BLaER1 treated with 17β-estradiol and CSF1 and Interleukin-3, amounts not matched to agents 10 nM and 100 nM (cell line): ENCODE data around the gene ZBTB39.
A peak's percentile ranks its signal among the peaks of the same experiment; 100 is the strongest.

Source experiments
- H3K27ac ChIP-seq, 11 experiments: shearing (Covaris generic); formaldehyde crosslinking; 2 replicates each; pipeline ENCODE4 v1.8.1; 2022
- H3K27me3 ChIP-seq, 11 experiments: shearing (Covaris generic); formaldehyde crosslinking; 2 replicates each; pipeline ENCODE4 v1.8.1; 2022
- H3K36me3 ChIP-seq, 11 experiments: shearing (Covaris generic); formaldehyde crosslinking; 2 replicates each; pipeline ENCODE4 v1.8.1; 2022
- H3K4me1 ChIP-seq, 10 experiments: shearing (Covaris generic); formaldehyde crosslinking; 2 replicates each; pipeline ENCODE4 v1.8.1; 2022
- H3K4me2 ChIP-seq, 11 experiments: shearing (Covaris generic); formaldehyde crosslinking; 2 replicates each; pipeline ENCODE4 v1.8.1; 2022
- H3K4me3 ChIP-seq, 10 experiments: shearing (Covaris generic); formaldehyde crosslinking; 2 replicates each; pipeline ENCODE4 v1.8.1; 2022
- H3K9ac ChIP-seq, 11 experiments: shearing (Covaris generic); formaldehyde crosslinking; 2 replicates each; pipeline ENCODE4 v1.8.1; 2022
- H3K9me3 ChIP-seq, 11 experiments: shearing (Covaris generic); formaldehyde crosslinking; replicated peaks in 1 of 11; 2 replicates each; pipeline ENCODE4 v1.8.1; 2022
- H4K20me1 ChIP-seq, 11 experiments: shearing (Covaris generic); formaldehyde crosslinking; 2 replicates each; pipeline ENCODE4 v1.8.1; 2022
- Cebpa-rat ChIP-seq, 11 experiments: shearing (Covaris generic); IDR thresholded peaks; 2 replicates each; pipeline ENCODE4 v1.8.1; 2022

ZBTB39 gene

DNA sequence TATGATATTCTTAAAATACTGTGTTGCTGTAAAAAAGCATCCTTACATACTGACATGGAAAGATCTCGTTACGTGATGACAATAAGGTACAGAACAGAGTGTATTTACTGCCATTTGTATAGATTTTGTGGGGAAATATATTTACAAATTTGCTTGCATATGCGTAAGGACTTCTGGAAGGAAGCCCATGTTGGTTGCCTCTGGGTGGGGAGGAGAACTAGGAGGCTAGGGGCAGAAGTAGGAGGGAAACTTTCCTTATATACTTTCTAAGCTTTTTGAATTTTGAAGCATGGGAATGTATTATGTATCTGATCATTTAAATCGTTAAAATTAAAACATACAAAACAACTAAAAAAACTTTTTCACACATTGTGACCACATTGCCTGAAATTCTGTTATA is 33.9 kb upstream of the ZBTB39 start:
- no peaks in the 10 kb centered on the region for H3K27me3 ChIP-seq

DNA sequence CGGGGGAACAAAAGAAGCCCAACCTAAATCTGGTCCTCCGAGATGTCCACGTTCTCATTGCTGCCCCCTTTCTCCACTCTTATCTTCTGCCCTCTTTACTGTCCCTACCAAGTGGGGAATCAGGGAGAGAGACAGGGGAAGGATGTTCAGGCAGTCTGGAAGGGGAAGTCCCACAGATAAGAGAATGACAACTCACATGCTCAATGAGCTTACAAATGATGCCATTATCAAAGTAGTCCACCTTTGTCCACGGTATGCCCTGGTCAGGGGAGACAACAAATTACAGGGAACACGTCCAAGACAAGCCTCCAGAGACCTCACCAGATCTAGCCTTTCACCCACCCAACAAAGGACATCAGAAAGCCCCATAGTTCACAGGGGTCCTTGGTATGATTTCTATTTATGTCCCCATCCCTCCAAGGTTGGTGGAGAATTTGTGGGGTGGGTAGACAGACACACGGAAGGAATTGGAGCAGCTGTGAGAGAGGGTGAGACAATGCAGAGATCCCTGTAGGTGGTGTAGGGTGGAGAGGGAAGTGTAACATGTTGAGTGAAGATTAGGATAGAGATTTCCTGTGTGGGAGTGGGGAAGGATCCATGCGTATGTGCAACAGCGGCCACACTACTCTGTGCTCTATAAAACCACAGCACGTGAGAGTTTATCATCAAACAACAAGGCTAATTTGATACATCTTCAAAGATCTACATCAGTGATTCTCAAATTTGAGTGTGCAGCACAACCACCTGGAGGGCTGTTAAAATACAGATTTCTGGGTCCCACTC is 32.9 kb upstream of the ZBTB39 start:
- Histone ChIP-seq H3K4me3 (no peak overlapping the region), H3K4me2 (peak overlapping the region in 3 of 11 experiments; percentile 6 to 47 (median 42); a peak in 4 of 22 replicates), H3K9me3 (no peaks in the 10 kb centered on the region), H3K9ac (no peak overlapping the region), H3K27me3 (no peaks in the 10 kb centered on the region), H3K4me1 (peaks cover 0 to 24% (median 4%) of the 10 kb centered on the region in 10 experiments; a peak in 9 of 20 replicates), H3K27ac (no peak overlapping the region), H4K20me1 (no peaks in the 10 kb centered on the region), H3K36me3 (no peaks in the 10 kb centered on the region)
- TF ChIP-seq Cebpa-rat (IDR thresholded peaks at IDR 0.05) = no peak

More for the DNA sequence above, 33.9 kb upstream of the ZBTB39 start:
- Histone ChIP-seq H3K9ac (no peak overlapping the region), H3K9me3 (no peaks in the 10 kb centered on the region), H3K4me2 (peak overlapping the region in 3 of 11 experiments; percentile 13 to 55 (median 36); a peak in 2 of 22 replicates), H3K36me3 (no peaks in the 10 kb centered on the region), H3K27ac (no peak overlapping the region), H4K20me1 (no peaks in the 10 kb centered on the region), H3K4me3 (no peak overlapping the region), H3K4me1 (peaks cover 0 to 24% (median 4%) of the 10 kb centered on the region in 10 experiments; a peak in 9 of 20 replicates)
- TF ChIP-seq Cebpa-rat (IDR thresholded peaks at IDR 0.05) = no peak

DNA sequence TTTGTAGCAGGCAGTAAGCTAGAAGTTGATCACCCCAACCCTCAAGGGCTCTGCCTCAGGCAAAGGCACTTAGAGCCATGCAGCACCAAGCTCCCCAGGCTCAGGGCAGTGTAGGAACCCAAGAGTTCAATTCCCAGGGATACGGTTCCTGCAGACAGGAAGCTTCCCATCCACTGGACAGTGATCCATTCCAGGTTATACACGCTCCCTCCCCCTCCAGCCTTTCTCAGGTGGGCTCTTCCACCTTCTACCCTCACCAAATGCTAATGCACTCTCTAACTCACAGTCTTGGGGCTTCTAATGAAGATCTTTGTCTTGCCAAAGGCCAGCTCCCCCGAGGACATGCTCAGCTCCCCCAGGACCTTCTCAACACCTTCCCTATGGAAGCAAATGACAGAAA is 30.9 kb upstream of the ZBTB39 start:
- H3K36me3 ChIP-seq = no peaks in the 10 kb centered on the region
- H3K9me3 ChIP-seq = no peaks in the 10 kb centered on the region
- H3K4me3 ChIP-seq = no peak overlapping the region
- no peak overlapping the region for H3K4me2 ChIP-seq
- no peaks in the 10 kb centered on the region for H3K27me3 ChIP-seq
- H3K9ac ChIP-seq = no peak overlapping the region
- H3K4me1 ChIP-seq = peaks cover 0 to 24% (median 4%) of the 10 kb centered on the region in 10 experiments; a peak in 9 of 20 replicates
- H3K27ac ChIP-seq = no peak overlapping the region
- no peak for TF ChIP-seq Cebpa-rat (IDR thresholded peaks at IDR 0.05)
- no peaks in the 10 kb centered on the region for H4K20me1 ChIP-seq

DNA sequence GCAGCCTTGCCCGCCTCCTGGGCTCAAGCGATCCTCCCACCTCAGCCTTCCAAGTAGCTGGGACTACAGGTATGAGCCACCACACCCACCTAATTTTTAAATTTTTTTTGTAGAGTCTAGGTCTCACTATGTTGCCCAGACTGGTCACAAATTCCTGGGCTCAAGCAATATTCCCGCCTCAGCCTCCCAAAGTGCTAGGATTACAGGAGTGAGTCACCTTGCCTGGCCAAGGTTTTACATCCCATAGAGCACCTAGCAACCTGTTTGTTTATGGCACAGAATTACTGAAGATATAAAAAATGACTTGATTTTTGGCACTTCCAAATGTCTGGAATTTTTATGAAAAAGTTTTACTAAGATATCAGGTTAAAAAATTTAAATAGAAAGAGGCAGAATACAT is 27.1 kb upstream of the ZBTB39 start:
- Histone ChIP-seq H3K9ac (no peak overlapping the region), H3K27me3 (no peaks in the 10 kb centered on the region), H3K36me3 (no peaks in the 10 kb centered on the region), H3K27ac (no peak overlapping the region), H3K4me1 (peaks cover 11 to 17% (median 13%) of the 10 kb centered on the region in 10 experiments), H3K4me3 (no peak overlapping the region), H3K9me3 (no peaks in the 10 kb centered on the region), H3K4me2 (no peak overlapping the region), H4K20me1 (no peaks in the 10 kb centered on the region)
- no peak for TF ChIP-seq Cebpa-rat (IDR thresholded peaks at IDR 0.05)

DNA sequence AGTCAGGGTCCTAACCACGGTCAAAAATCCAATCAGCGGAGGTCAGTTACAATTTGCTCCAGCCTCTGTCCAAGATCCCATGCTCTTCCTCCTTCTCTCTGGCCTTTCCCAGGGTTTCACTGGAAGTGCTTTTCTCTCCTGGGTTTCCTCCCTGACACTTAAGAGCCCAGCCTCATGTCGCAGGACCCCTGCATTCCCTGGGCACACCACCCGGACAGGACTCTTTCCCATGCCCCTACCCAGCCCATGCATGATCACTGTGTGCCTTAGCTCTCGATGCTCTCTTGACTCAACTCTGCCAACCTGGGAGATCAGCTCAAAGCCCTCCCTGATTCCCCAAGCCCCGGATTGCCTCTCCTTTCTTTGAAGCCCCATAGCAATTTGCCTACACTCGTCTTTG is 25.4 kb upstream of the ZBTB39 start:
- H3K27ac ChIP-seq = no peak overlapping the region
- H3K4me1 ChIP-seq = peaks cover 11 to 22% (median 16%) of the 10 kb centered on the region in 10 experiments
- no peaks in the 10 kb centered on the region for H3K36me3 ChIP-seq
- H3K9me3 ChIP-seq = no peaks in the 10 kb centered on the region
- peak overlapping the region in 7 of 11 experiments; percentile 37 to 60 (median 51); a peak in 10 of 22 replicates for H3K4me2 ChIP-seq
- H3K27me3 ChIP-seq = no peaks in the 10 kb centered on the region
- no peak overlapping the region for H3K9ac ChIP-seq
- H3K4me3 ChIP-seq = no peak overlapping the region
- no peak for TF ChIP-seq Cebpa-rat (IDR thresholded peaks at IDR 0.05)
- H4K20me1 ChIP-seq = no peaks in the 10 kb centered on the region

DNA sequence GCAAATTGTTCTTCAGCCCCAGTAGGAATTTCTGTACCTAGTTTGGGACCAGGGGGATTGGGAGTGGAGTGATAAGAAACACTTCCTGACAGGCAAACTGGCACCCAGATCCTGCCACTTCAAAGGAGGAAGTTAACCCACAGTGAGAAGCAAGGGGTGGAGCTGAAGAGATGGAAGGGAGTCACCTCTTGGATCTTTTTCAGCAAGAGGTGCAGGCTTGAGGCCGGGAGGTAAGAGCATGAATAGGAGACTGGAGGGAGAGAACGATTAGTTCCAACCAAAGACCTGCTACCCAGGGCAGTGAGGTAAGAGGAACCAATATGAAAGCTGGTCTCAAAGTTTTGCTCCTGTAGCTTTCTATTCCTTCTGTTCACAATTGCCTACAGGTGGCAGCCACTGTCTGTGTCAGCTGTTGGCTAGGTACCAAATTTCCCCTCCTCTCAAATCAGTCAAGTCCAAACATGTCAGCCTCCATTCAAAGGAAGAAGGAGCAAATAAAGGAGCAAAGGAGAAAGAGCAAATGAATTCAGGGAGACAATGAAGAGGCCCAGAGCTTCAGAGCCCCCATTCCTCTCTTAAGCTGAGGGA is 24.9 kb upstream of the ZBTB39 start:
- no peaks in the 10 kb centered on the region for H4K20me1 ChIP-seq
- H3K4me2 ChIP-seq = peak overlapping the region; percentile 37 to 60 (median 52)
- no peak for TF ChIP-seq Cebpa-rat (IDR thresholded peaks at IDR 0.05)

DNA sequence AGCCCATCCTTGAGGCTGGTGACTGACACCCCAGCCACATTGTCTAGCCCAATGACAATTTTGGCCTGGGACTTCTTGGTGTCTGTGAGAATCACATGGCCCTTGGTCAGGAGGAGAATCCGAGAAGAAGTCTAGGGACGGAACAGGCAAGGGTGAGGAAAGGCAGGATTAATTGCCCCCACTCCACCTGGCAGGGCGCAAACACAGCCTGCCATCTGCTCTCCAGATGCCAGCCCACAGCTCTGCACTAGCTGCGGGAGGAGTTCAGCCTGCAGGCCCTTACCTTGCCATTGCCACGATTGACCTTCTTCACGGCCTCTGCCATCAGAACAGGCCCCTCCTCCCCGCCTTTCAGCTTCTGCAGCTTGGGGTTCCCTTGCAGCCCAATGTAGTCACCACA is 23.1 kb upstream of the ZBTB39 start:
- Histone ChIP-seq H3K9me3 (no peaks in the 10 kb centered on the region), H4K20me1 (no peaks in the 10 kb centered on the region), H3K4me3 (no peak overlapping the region), H3K27me3 (no peaks in the 10 kb centered on the region), H3K9ac (no peak overlapping the region), H3K4me2 (no peak overlapping the region), H3K36me3 (no peaks in the 10 kb centered on the region), H3K4me1 (peaks cover 11 to 22% (median 16%) of the 10 kb centered on the region in 10 experiments), H3K27ac (no peak overlapping the region)
- no peak for TF ChIP-seq Cebpa-rat (IDR thresholded peaks at IDR 0.05)

More for the DNA sequence above, 24.9 kb upstream of the ZBTB39 start:
- H3K27me3 ChIP-seq = no peaks in the 10 kb centered on the region
- H3K4me1 ChIP-seq = peaks cover 11 to 22% (median 16%) of the 10 kb centered on the region in 10 experiments
- H3K9ac ChIP-seq = no peak overlapping the region
- no peak overlapping the region for H3K4me3 ChIP-seq
- H3K27ac ChIP-seq = peak overlapping the region in 2 of 11 experiments; percentile 25 to 40; a peak in 1 of 22 replicates
- H3K9me3 ChIP-seq = no peaks in the 10 kb centered on the region
- H3K36me3 ChIP-seq = no peaks in the 10 kb centered on the region

DNA sequence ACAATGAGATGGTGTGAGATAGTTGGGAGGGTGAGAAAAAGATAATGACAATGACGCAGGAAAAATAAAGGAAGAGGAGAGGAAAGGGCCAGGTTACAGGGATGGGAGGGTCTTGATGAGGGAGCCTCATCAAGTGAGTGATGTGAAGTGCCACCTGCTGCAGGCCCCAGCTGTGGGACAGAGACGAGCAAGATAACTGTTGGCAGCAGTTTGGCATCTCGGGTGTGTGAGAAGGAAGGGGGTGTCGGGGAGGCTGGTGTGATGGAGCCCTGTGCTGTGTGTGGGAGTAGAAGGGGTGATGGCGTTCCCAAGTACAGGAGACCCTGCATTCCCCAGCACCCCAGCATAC is 21.4 kb upstream of the ZBTB39 start:
- Histone ChIP-seq H3K9me3 (no peaks in the 10 kb centered on the region), H3K27me3 (no peaks in the 10 kb centered on the region), H3K4me3 (no peak overlapping the region), H3K4me2 (peak overlapping the region in 2 of 11 experiments; percentile 3 to 8; a peak in 1 of 22 replicates), H4K20me1 (no peaks in the 10 kb centered on the region), H3K36me3 (no peaks in the 10 kb centered on the region), H3K4me1 (peaks cover 11 to 22% (median 16%) of the 10 kb centered on the region in 10 experiments), H3K9ac (no peak overlapping the region), H3K27ac (no peak overlapping the region)
- no peak for TF ChIP-seq Cebpa-rat (IDR thresholded peaks at IDR 0.05)

DNA sequence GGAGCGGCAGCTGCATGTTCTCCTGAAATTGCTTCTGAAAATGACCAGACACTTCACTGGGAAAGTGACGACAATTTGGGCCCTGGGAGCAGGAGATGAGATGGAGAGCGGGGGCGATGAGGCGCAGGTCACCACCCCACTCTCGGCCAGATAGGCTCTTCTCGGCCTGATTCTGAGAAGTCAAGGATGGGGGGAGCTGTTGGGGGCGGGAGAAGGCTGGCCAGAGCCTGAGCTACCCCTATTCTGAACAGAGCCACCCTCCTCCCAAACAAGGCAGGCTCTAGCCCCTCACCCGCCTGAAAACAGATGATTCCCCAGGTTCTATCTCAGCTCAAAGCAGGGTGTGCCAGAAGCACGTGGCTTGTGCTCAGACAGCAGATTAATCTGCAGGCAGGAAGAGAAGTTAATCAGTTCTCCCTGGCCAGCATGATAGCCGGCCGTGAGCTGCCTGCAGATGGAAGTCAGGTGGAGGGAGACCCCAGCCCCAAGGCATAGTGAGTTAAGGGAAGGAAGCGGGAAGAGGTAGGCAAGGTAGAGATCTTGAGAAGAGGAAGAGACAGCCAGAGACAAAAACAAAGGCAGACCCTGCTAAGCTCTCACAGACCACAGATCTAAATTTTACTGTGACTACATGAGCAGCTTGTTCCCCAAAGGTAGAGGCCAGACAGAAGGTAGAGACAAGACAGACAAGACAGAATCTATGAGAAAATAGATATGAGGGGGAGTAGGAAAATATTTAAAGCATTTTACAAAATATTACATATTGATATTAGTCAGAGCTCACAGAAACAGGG is 20.9 kb upstream of the ZBTB39 start:
- no peaks in the 10 kb centered on the region for H3K27me3 ChIP-seq
- H3K4me1 ChIP-seq = peaks cover 11 to 22% (median 16%) of the 10 kb centered on the region in 10 experiments
- H4K20me1 ChIP-seq = no peaks in the 10 kb centered on the region
- peak overlapping the region in 3 of 11 experiments; percentile 3 to 27 (median 5); a peak in 2 of 22 replicates for H3K4me2 ChIP-seq
- H3K4me3 ChIP-seq = no peak overlapping the region
- H3K9ac ChIP-seq = no peak overlapping the region
- no peak for TF ChIP-seq Cebpa-rat (IDR thresholded peaks at IDR 0.05)
- H3K27ac ChIP-seq = no peak overlapping the region
- no peaks in the 10 kb centered on the region for H3K36me3 ChIP-seq
- H3K9me3 ChIP-seq = no peaks in the 10 kb centered on the region
